HPDE6-E6E7 (cell line): ENCODE measurements around the gene CD46.
"Not testable (repeated sequence)": the region's sequence is repeated elsewhere in the genome, so short reads cannot be mapped to it uniquely, and the experiment has no call there.

ENCODE experiments used
- DNase-seq: peaks from one replicate; pipeline ENCODE4 v3.0.0; 2011; ENCODE audit warnings: missing footprints; ENCODE audit errors: extremely low spot score

The CD46 gene

GRCh38 chr1:207751463-207751789 is 428 bp upstream of the CD46 start:
- not testable (repeated sequence) for DNase-seq

DNA sequence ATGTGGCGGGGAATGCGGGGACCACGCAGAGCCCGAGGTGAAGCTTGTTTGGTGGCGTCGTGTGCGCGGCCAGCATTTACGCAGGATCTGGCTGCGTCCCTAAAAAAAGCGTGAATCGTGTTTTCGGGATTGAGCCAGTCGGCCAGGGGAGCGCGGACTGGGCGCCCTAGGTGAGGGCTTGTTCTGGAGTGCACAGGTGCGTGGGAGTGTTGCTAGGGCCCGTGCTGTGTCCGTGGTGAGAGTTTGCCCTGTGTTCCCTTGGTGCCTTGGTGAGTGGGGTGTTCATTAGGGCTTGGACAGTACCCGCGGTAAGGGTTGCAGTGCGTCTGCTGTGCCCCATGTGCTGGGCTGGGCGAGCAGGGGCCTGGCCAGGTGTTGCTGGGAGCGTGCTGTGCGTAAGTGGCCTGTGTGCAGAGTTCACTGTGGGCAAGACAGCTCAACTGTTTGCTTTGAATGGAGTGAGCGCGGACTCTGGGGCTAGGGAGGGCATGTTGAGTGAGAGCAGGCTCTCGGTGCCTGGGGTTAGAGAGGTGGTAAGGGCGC is 673 bp downstream of the CD46 start:
- DNase-seq = no peak

DNA sequence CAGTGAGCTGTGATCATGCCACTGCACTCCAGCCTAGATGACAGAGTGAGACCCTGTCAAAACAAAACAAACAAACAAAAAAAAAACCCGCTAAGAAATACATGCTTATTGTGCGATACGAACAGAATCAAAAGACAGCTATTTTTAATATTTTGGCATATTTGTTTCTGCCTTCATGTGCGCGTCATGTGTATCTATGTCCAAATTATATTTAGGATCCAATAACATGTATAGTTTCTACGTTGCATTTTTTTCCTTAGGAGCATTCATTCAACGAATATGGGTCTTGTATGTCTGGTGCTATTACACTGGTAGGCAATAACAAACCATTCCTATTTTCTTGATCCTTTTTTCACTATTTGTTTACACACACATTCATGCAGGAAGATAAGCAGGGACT is 1.8 kb downstream of the CD46 start:
- no peak for DNase-seq

- DNase-seq = no peak
Measured at GRCh38 chr1:207754011-207754410, 2.2 kb downstream of the CD46 start.

- DNase-seq = no peak
Measured at GRCh38 chr1:207754974-207755700, 3.3 kb downstream of the CD46 start.

DNA sequence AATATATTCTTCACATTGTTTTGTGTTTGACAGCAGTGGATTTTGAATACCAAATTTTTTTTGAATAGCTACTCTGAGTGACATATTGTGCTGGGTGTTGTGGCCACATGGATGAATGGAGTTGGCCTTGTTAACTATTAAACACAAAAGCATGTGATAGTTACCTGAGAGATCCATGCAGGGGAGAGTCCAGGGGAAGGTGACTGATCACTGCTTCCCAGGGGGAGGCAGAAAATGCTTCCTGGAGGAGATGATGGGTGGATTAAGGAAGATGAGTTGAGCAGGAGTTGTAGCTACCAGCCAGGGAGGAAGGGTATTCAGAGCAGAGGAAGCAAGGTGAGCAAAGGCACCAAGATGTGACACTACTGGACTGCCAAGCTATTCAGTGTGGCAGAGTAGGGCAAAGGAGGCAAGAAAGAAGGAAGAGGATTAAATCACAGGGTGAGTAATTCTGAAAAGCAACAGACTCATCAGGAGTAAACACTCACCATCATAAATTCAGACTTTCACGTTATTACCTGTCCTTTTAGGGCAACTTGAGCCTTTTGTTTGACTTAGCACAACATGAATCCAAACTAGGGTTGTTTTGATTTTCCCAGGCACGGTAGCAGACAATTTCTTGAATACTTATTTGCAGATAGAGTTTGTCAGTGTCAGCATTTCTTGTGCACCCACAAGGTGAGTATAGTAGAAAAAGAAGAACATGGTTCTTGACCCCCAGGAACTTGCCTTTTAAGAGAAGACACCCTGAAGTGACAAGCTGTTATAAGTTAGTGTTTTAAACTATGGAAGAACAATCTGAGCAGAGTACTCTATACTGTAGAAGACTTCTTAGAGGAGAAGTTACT is 4.2 kb downstream of the CD46 start:
- no peak for DNase-seq

DNA sequence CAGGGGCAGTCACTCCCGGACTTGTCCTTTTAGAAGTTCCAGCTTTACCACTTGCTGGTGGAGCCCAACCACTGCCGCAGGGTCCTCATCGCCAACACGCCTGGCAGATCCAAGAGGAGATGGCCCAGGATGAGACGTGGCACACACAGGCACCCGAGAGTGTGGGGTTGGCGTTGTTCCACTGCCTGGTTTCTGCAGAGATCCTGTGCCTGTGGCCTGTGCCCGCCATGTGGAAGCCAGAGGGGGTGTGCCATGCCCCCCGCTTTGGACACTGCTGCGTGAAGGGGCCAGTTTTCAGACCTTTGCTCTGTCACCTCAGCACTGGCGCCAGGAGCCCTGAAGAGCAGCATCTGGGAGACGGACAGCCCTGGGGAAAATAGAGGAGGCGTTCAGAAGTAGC is 10.8 kb downstream of the CD46 start:
- no peak for DNase-seq

DNA sequence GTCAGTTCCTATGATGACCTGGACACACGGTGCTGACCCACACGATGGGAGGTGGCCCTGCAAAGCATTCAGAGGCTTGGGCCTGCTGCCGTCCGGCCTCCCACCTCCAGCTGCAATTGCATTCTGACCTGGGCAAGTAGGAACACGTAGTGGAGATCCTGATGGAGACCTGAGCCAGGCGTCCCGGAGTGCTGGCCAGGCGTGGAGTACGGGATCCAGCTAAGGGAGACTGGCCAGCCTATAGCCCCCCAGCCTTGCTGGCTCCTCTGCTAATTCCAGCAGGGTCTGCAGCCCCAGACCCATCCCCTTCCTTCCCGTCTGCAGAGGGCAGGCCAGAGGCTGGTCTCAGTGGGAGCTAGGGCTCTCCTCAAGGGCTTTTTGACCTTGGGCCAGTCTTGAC is 11.2 kb downstream of the CD46 start:
- DNase-seq = no peak

DNA sequence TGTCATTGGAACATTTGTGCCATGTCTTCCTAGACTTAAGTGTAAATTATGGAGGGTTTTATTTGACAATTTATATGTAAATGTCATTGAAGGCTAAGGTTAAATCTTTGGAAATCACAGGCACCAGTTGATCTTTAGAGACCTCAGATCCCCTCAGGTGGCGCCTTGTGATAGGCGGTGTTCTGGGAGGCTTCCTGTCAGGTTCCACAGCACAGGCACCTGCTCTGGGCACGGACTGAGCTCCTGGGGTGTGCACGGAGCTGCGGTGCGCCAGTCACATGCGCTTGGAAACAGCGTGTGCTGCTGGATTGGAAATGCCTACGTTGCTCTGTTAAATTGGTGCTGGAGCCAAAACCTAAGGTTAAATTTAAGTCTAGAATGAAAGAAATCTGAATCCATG is 12.1 kb downstream of the CD46 start:
- no peak for DNase-seq

GRCh38 chr1:207766569-207766968 is 14.7 kb downstream of the CD46 start:
- DNase-seq = no peak

GRCh38 chr1:207770514-207770913 is 18.7 kb downstream of the CD46 start:
- DNase-seq = not testable (repeated sequence)

- not testable (repeated sequence) for DNase-seq
Measured at GRCh38 chr1:207776045-207776444, 24.2 kb downstream of the CD46 start.

- not testable (repeated sequence) for DNase-seq
Measured at GRCh38 chr1:207777412-207777811, 25.6 kb downstream of the CD46 start.

DNA sequence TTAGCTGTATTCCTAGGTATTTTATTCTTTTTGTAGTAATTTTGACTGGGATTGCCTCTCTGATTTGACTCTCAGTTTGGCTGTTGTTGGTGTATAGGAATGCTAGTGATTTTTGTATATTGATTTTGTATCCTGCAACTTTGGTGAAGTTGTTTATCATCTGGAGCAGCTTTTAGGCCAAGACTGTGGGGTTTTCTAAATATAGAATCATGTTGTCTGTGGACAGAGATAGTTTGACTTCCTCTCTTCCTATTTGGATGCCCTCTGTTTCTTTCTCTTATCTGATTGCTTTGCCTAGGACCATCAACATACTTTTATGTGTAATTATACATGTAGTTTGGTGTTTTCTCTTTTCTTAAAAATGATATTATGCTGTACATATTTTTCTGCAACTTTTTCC is 27.2 kb downstream of the CD46 start:
- DNase-seq = no peak

- DNase-seq = no peak
Measured at GRCh38 chr1:207781312-207781711, 29.5 kb downstream of the CD46 start.

- DNase-seq = no peak
Measured at GRCh38 chr1:207787776-207788175, 35.9 kb downstream of the CD46 start.

GRCh38 chr1:207789386-207789785 is 37.5 kb downstream of the CD46 start:
- DNase-seq = no peak

DNA sequence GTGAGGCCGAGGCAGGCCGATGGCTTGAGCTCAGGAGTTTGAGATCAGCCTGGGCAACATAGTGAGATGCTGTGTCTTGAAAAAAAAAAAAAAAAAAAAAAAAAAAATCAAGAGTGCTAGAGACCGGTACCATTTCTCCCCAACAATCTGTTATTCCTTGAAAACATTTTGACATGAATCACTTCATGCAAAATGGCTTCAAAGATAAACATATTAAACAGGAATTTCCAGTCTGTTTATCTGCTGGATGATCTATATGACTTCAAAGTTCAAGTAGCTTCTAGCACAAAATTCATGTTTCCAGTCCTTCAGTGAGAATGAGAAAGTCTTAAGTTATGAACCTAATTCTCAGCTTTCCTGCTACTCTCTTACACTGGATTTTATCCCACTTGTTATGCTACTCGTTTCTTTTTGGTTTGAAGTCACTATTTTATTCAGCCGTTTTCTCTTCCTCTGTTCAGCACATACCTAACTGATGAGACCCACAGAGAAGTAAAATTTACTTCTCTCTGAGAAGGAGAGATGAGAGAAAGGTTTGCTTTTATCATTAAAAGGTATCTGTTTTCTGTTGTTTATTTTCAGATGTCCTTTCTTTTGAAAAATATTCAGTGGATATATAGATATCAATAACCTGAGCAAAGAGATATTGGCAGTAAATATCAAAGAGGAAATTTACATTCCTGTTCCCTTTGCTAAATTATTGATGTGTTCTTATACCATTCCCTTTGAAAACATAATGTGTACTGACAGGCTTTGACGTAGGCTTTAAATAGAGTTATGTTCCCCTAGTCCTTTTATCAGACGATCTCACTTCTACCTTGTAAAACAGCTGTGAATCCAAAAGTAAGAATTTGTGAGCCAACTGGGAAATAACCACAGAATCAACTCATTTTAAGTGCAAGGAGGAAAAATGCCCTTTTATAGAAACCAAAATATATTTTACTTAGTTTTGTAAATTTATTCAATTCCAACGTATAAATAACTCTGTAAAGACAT is 38.2 kb downstream of the CD46 start:
- no peak for DNase-seq

GRCh38 chr1:207791290-207791689 is 39.4 kb downstream of the CD46 start:
- DNase-seq = no peak

- DNase-seq = no peak
Measured at GRCh38 chr1:207793327-207793726, 41.5 kb downstream of the CD46 start.

GRCh38 chr1:207794861-207795260 is 43.0 kb downstream of the CD46 start:
- no peak for DNase-seq
